Measurements from ENCODE around the gene OSBPL2. TPM values are rescaled to one million over a fixed set of nuclear protein-coding genes. Genes with fewer than 3 reads are reported as not detected.

The OSBPL2 gene
- total RNA-seq, 2 experiments from 2014 or later: 17.2 to 40.0 TPM

DNA sequence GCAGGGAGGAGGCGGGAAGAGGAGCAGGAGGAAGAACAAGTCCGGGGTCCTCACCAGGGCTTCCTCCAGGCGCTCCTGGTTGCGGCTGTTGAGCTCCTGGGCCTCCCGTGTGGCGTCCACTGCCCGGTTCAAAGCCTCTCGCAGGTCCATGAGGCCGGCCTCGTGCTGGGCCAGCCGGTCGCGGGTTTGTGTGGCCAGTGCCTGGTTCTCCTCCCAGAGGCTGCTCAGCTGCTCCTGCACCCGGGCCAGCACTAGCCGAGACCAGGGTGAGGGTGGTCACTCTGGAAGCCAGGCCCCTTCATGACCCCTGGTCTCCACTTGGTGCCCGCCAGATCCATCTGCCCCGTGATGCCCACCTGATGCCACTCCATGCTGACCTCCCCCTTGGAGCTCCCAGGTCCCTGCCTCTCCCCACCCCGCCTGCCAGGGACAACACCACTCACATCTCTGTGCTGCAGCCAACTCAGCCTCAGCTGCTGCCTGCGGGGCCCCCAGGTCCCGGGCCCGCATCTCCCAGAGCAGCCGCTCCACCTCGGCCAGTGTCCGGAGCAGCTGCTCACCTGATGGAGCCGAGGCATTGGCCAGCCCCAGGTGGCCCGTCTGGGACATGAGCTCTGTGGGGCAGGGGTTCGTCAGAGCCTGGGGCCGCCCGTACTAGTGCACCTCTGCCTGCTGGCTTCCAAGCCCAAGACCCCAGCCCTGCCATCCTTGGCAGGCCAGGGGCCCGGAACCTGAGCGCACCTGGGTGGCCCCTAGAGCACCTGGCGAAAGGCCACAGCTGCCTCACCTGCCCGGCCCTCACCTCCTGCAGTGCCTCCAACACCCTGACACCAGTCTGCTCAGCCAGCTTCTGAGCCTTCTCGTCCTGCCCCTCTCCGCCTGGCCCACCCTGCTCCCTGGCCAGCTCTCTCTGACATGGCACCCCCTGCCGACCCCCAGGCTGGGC is 80.4 kb downstream of the OSBPL2 start:
- ChIA-PET POLR2A (no interaction called here), CTCF (ENCODE audit: unreplicated experiment) (no interaction called here)
- no peak for DNase-seq (ENCODE audit: low spot score)
- Histone ChIP-seq H4K20me1 (ENCODE audit: insufficient read depth, low read length) (no peaks in the 10 kb centered on the region), H3K9me3 (ENCODE audit: low read length) (no peaks in the 10 kb centered on the region), H3K4me3 (ENCODE audit: low read depth, low read length, poor library complexity, severe bottlenecking) (no peak overlapping the region), H3K36me3 (ENCODE audit: insufficient read depth, low read length) (peaks cover 47% of the 10 kb centered on the region), H3K4me2 (ENCODE audit: low read length) (no peak overlapping the region), H2AFZ (ENCODE audit: low read length) (no peak overlapping the region), H3K4me1 (ENCODE audit: insufficient read depth, low read length, poor library complexity, severe bottlenecking) (peaks cover 5% of the 10 kb centered on the region), H3K27ac (ENCODE audit: low read depth, low read length, poor library complexity, severe bottlenecking) (no peak overlapping the region), H3K9me2 (ENCODE audit: insufficient read depth, low read length) (no peaks in the 10 kb centered on the region), H3K79me2 (ENCODE audit: insufficient read depth, low read depth, low read length) (no peaks in the 10 kb centered on the region)
- no peak for TF ChIP-seq EZH2phosphoT487 (IDR thresholded peaks at IDR 0.05; ENCODE audit: borderline replicate concordance, low read depth, low read length)
- TF ChIP-seq, protein P1, sequence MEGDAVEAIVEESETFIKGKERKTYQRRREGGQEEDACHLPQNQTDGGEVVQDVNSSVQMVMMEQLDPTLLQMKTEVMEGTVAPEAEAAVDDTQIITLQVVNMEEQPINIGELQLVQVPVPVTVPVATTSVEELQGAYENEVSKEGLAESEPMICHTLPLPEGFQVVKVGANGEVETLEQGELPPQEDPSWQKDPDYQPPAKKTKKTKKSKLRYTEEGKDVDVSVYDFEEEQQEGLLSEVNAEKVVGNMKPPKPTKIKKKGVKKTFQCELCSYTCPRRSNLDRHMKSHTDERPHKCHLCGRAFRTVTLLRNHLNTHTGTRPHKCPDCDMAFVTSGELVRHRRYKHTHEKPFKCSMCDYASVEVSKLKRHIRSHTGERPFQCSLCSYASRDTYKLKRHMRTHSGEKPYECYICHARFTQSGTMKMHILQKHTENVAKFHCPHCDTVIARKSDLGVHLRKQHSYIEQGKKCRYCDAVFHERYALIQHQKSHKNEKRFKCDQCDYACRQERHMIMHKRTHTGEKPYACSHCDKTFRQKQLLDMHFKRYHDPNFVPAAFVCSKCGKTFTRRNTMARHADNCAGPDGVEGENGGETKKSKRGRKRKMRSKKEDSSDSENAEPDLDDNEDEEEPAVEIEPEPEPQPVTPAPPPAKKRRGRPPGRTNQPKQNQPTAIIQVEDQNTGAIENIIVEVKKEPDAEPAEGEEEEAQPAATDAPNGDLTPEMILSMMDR (conservative IDR thresholded peaks at IDR 0.05; ENCODE audit: low read length): no peak
- no TSS peak for BruUV-seq (replicated peaks)
- intact Hi-C loops (cut with micrococcal nuclease; ENCODE audit: unreplicated experiment): no loop called here

DNA sequence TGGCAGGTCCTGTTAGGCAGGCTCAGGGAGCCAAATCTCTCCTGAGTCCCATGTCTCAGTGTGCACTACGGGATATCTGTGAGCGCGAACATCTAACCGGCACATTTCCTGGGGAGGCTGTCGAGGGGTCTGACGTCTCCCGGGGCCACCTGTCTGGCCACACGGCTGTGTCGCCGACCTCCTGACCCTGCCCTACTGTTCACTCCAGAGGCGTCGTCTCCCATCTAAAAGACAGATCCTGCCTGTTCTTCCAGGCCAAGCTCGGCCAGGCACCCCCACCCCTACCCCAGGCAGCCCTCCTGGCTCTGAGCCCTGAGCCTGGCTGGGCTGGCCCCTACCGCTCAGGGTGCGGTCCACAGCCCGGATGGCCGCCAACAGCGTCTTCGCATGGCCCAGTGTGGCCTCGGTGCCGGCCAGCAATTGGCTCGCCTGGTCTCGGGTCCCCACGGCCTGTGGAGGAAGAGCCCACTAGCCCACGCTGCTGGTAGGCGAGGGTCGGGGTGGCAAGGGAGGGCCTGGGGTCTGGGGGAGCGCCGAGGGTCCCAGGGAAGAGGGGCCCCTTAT is 81.1 kb downstream of the OSBPL2 start:
- Histone ChIP-seq H3K9me3 (ENCODE audit: low read length) (no peaks in the 10 kb centered on the region), H2AFZ (ENCODE audit: low read length) (no peak overlapping the region), H3K4me1 (ENCODE audit: insufficient read depth, low read length, poor library complexity, severe bottlenecking) (peaks cover 5% of the 10 kb centered on the region), H3K36me3 (ENCODE audit: insufficient read depth, low read length) (peaks cover 53% of the 10 kb centered on the region), H3K9me2 (ENCODE audit: insufficient read depth, low read length) (no peaks in the 10 kb centered on the region), H3K27ac (ENCODE audit: low read depth, low read length, poor library complexity, severe bottlenecking) (no peak overlapping the region), H3K4me3 (ENCODE audit: low read depth, low read length, poor library complexity, severe bottlenecking) (no peak overlapping the region), H4K20me1 (ENCODE audit: insufficient read depth, low read length) (no peaks in the 10 kb centered on the region), H3K79me2 (ENCODE audit: insufficient read depth, low read depth, low read length) (no peaks in the 10 kb centered on the region), H3K4me2 (ENCODE audit: low read length) (no peak overlapping the region)
- intact Hi-C loops (cut with micrococcal nuclease; ENCODE audit: unreplicated experiment): no loop called here
- no peak for DNase-seq (ENCODE audit: low spot score)
- BruUV-seq (replicated peaks): no TSS peak
- CTCF ChIA-PET (ENCODE audit: unreplicated experiment): no interaction called here
- TF ChIP-seq, protein P1 (conservative IDR thresholded peaks at IDR 0.05; ENCODE audit: low read length): no peak
- no peak for TF ChIP-seq EZH2phosphoT487 (IDR thresholded peaks at IDR 0.05; ENCODE audit: borderline replicate concordance, low read depth, low read length)
- POLR2A ChIA-PET: no interaction called here

Measured in OCI-LY7 (cell line).